PC-3 (cell line): ENCODE measurements around the gene HDGF. TPM values are rescaled to one million over a fixed set of nuclear protein-coding genes. Genes with fewer than 3 reads are reported as not detected.

Source experiments
- ATAC-seq: fragments of 200-7000 bp; cut with Tn5 transposase; 2 replicates; pipeline ENCODE4 v1.9.1; 2020; ENCODE audit warnings: mild to moderate bottlenecking, moderate library complexity
- BruUV-seq: library from RNA; stranded (reverse); fragments of 400-500 nt; replicated peaks from 2 replicates; lab custom pipeline; 2021; lab: Mats Ljungman, UMichigan
- CTCF ChIA-PET: fragments of 300-600 bp; sonication (Branson Sonifier 250); formaldehyde crosslinking; loops from one replicate; lab custom pipeline; 2022; ENCODE audit warnings: antibody characterized with exemption; lab: Charles Lee
- POLR2A ChIA-PET: fragments of 300-600 bp; sonication (Branson Sonifier 250); formaldehyde crosslinking; loops from one replicate; lab custom pipeline; 2022; ENCODE audit warnings: antibody characterized with exemption; ENCODE audit not compliant: unreplicated experiment; lab: Charles Lee
- DNase-seq: peaks from one replicate; pipeline ENCODE4 v3.0.0-alpha.2; 2015
- H2AFZ ChIP-seq: fragments of 300-600 bp; sonication (generic); 2 replicates; pipeline ENCODE4 v1.6.0; 2016; ENCODE audit warnings: antibody characterized with exemption, low read length
- H3F3A ChIP-seq: fragments of 300-600 bp; sonication (generic); one replicate; pipeline ENCODE4 v1.6.0; 2017; ENCODE audit warnings: antibody characterized with exemption, low read length, control low read depth, mild to moderate bottlenecking; ENCODE audit not compliant: unreplicated experiment
- H3K27ac ChIP-seq: fragments of 300-600 bp; sonication (generic); 2 replicates; pipeline ENCODE4 v1.5.1; 2016; ENCODE audit warnings: mild to moderate bottlenecking, low read length
- H3K27me3 ChIP-seq: fragments of 300-600 bp; sonication (generic); 2 replicates; pipeline ENCODE4 v1.6.1; 2016; ENCODE audit warnings: low read length, mixed read lengths
- H3K36me3 ChIP-seq: fragments of 300-600 bp; sonication (generic); 2 replicates; pipeline ENCODE4 v1.6.1; 2016; ENCODE audit warnings: low read depth, mixed run types, low read length, mixed read lengths
- H3K4me1 ChIP-seq: fragments of 300-600 bp; sonication (generic); 2 replicates; pipeline ENCODE4 v1.5.1; 2016; ENCODE audit warnings: low read length; ENCODE audit not compliant: insufficient read depth
- H3K4me2 ChIP-seq: fragments of 300-600 bp; sonication (generic); 2 replicates; pipeline ENCODE4 v1.6.0; 2016; ENCODE audit warnings: low read length
- H3K4me3 ChIP-seq: fragments of 300-600 bp; sonication (generic); 2 replicates; pipeline ENCODE4 v1.5.1; 2016; ENCODE audit warnings: mild to moderate bottlenecking, low read length, mixed read lengths
- H3K79me2 ChIP-seq: fragments of 300-600 bp; sonication (generic); 2 replicates; pipeline ENCODE4 v1.6.1; 2017; ENCODE audit warnings: low read length, mixed read lengths
- H3K9ac ChIP-seq: fragments of 300-600 bp; sonication (generic); 2 replicates; pipeline ENCODE4 v1.6.0; 2016; ENCODE audit warnings: mild to moderate bottlenecking, low read length
- H3K9me2 ChIP-seq: fragments of 300-600 bp; sonication (generic); replicated peaks from 2 replicates; pipeline ENCODE4 v1.6.1; 2016; ENCODE audit warnings: mixed run types, low read length, mixed read lengths
- H3K9me3 ChIP-seq: fragments of 300-600 bp; sonication (generic); 2 replicates; pipeline ENCODE4 v1.6.1; 2016; ENCODE audit warnings: low read length, mixed read lengths
- H4K20me1 ChIP-seq: fragments of 300-600 bp; sonication (generic); 2 replicates; pipeline ENCODE4 v1.6.1; 2016; ENCODE audit warnings: low read length, mixed read lengths
- CTCF ChIP-seq: fragments of 300-600 bp; sonication (generic); conservative IDR thresholded peaks from 2 replicates; pipeline ENCODE4 v1.5.1; 2017; ENCODE audit warnings: antibody characterized with exemption, low read depth, mild to moderate bottlenecking, low read length
- EZH2 ChIP-seq: fragments of 300-600 bp; sonication (generic); IDR thresholded peaks from one replicate; pipeline ENCODE4 v1.6.1; 2017; ENCODE audit warnings: antibody characterized with exemption, mild to moderate bottlenecking, low read length; ENCODE audit not compliant: unreplicated experiment
- EZH2phosphoT487 ChIP-seq: fragments of 300-600 bp; sonication (generic); IDR thresholded peaks from 2 replicates; pipeline ENCODE4 v1.6.1; 2018; ENCODE audit warnings: mild to moderate bottlenecking, antibody characterized with exemption, low read length, borderline replicate concordance
- intact Hi-C: fragments of 100-400 bp; cut with micrococcal nuclease; formaldehyde crosslinking; loops from 2 replicates; pipeline ENCODE4 v1.9.0; 2023
- total RNA-seq: library from RNA; depleted of rRNA; stranded (reverse); fragments of >200 nt; gene quantifications from 2 replicates; pipeline ENCODE4 v1.2.3, GENCODE V29; 2014

HDGF gene
- total RNA-seq, 1 experiment from 2014 or later = 586 TPM

- CTCF ChIA-PET = interaction anchor here (3.4 kb wide), 1 partner anchor 28 kb away, joined by 16 read pairs; no protein-coding TSS in a partner anchor
- H3K4me1 ChIP-seq = no peaks in the 10 kb centered on the region
These were observed 34.1 kb downstream of the HDGF start for GRCh38 chr1:156717351-156717750.

GRCh38 chr1:156714830-156715229, 36.6 kb downstream of the HDGF start:
- intact Hi-C loops = no loop called here
- H3K4me3 ChIP-seq = no peak overlapping the region
- no peaks in the 10 kb centered on the region for H3K27me3 ChIP-seq
- H2AFZ ChIP-seq = no peak overlapping the region
- no peaks in the 10 kb centered on the region for H3K9me3 ChIP-seq
- TF ChIP-seq CTCF = no peak
- no peak for TF ChIP-seq EZH2phosphoT487
- DNase-seq (no peak), ATAC-seq (no peak)
- H3K79me2 ChIP-seq = no peaks in the 10 kb centered on the region
- H3K27ac ChIP-seq = no peak overlapping the region
- no peaks in the 10 kb centered on the region for H3F3A ChIP-seq
- no peaks in the 10 kb centered on the region for H4K20me1 ChIP-seq
- BruUV-seq = no TSS peak
- peaks cover 9% of the 10 kb centered on the region for H3K4me1 ChIP-seq
- H3K9me2 ChIP-seq = no peaks in the 10 kb centered on the region
- POLR2A ChIA-PET = interaction anchor here (0.6 kb wide), 1 partner anchor 377 kb away, joined by 3 read pairs; the partner anchor contains the start of genes CCT3 and TSACC
- peaks cover 4% of the 10 kb centered on the region; the same call in 1 of the 2 replicates for H3K36me3 ChIP-seq
- no peak overlapping the region for H3K4me2 ChIP-seq
- CTCF ChIA-PET = interaction anchor here (3.4 kb wide), 1 partner anchor 25 kb away, joined by 16 read pairs; no protein-coding TSS in a partner anchor
- H3K9ac ChIP-seq = no peak overlapping the region

More at GRCh38 chr1:156717351-156717750, 34.1 kb downstream of the HDGF start:
- intact Hi-C loops = no loop called here
- no peaks in the 10 kb centered on the region for H3F3A ChIP-seq
- no peak overlapping the region for H3K4me3 ChIP-seq
- H3K27ac ChIP-seq = no peak overlapping the region
- ATAC-seq (no peak), DNase-seq (no peak)
- no peak overlapping the region for H2AFZ ChIP-seq
- no TSS peak for BruUV-seq
- H3K27me3 ChIP-seq = no peaks in the 10 kb centered on the region
- no peaks in the 10 kb centered on the region; the same call in 1 of the 2 replicates for H4K20me1 ChIP-seq
- no peaks in the 10 kb centered on the region for H3K9me2 ChIP-seq
- H3K79me2 ChIP-seq = peaks cover 10% of the 10 kb centered on the region; the same call in 1 of the 2 replicates
- TF ChIP-seq EZH2phosphoT487 (no peak), CTCF (no peak), EZH2 (no peak)
- no peak overlapping the region for H3K9ac ChIP-seq
- no peaks in the 10 kb centered on the region for H3K9me3 ChIP-seq
- POLR2A ChIA-PET = no interaction called here
- peaks cover 17% of the 10 kb centered on the region for H3K36me3 ChIP-seq
- H3K4me2 ChIP-seq = no peak overlapping the region

- Histone ChIP-seq H3K9me2 (no peaks in the 10 kb centered on the region), H4K20me1 (no peaks in the 10 kb centered on the region), H3K36me3 (no peaks in the 10 kb centered on the region), H3K4me2 (no peak overlapping the region), H2AFZ (no peak overlapping the region), H3K27ac (no peak overlapping the region), H3K79me2 (no peaks in the 10 kb centered on the region), H3K27me3 (no peaks in the 10 kb centered on the region), H3F3A (no peaks in the 10 kb centered on the region), H3K9ac (no peak overlapping the region), H3K4me3 (no peak overlapping the region), H3K9me3 (no peaks in the 10 kb centered on the region), H3K4me1 (peaks cover 16% of the 10 kb centered on the region)
- ATAC-seq (no peak), DNase-seq (no peak)
- ChIA-PET POLR2A (no interaction called here), CTCF (interaction anchor here (1.0 kb wide), 1 partner anchor 14 kb away, joined by 4 read pairs; no protein-coding TSS in a partner anchor)
- intact Hi-C loops = no loop called here
- no TSS peak for BruUV-seq
- TF ChIP-seq EZH2phosphoT487 (no peak), CTCF (no peak), EZH2 (no peak)
These were observed 38.8 kb downstream of the HDGF start for GRCh38 chr1:156712626-156713025.
